OCI-LY7 (cell line): ENCODE data around the gene SNX2. TPM values are rescaled to one million over a fixed set of nuclear protein-coding genes. Genes with fewer than 3 reads are reported as not detected.

ENCODE experiments used
- BruUV-seq: library from RNA; stranded (reverse); fragments of 400-500 nt; replicated peaks from 2 replicates; lab custom pipeline; 2021; lab: Mats Ljungman, UMichigan
- CTCF ChIA-PET: fragments of 300-600 bp; sonication (Branson Sonifier 250); formaldehyde crosslinking; loops from one replicate; lab custom pipeline; 2022; ENCODE audit warnings: antibody characterized with exemption; ENCODE audit not compliant: unreplicated experiment; lab: Charles Lee
- POLR2A ChIA-PET: fragments of 300-600 bp; sonication (Branson Sonifier 250); formaldehyde crosslinking; loops from one replicate; lab custom pipeline; 2022; ENCODE audit warnings: antibody characterized with exemption; lab: Charles Lee
- DNase-seq: peaks from one replicate; pipeline ENCODE4 v3.0.0-alpha.2; 2015; ENCODE audit warnings: low spot score
- H2AFZ ChIP-seq: fragments of 200-600 bp; sonication (generic), shearing (Covaris generic); 2 replicates; pipeline ENCODE4 v1.6.1; 2014; ENCODE audit warnings: mild to moderate bottlenecking, antibody characterized with exemption, low read length, moderate library complexity
- H3K27ac ChIP-seq: fragments of 200-600 bp; sonication (generic); 2 replicates; pipeline ENCODE4 v1.5.1; 2014; ENCODE audit warnings: mixed run types, low read depth, mild to moderate bottlenecking, moderate library complexity, low read length, inconsistent platforms; ENCODE audit not compliant: poor library complexity, severe bottlenecking
- H3K36me3 ChIP-seq: fragments of 200-600 bp; sonication (generic); 2 replicates; pipeline ENCODE4 v1.6.1; 2014; ENCODE audit warnings: mild to moderate bottlenecking, antibody characterized with exemption, low read length, moderate library complexity, mixed read lengths; ENCODE audit not compliant: insufficient read depth
- H3K4me1 ChIP-seq: fragments of 200-600 bp; sonication (generic); 2 replicates; pipeline ENCODE4 v1.5.1; 2014; ENCODE audit warnings: mild to moderate bottlenecking, low read length; ENCODE audit not compliant: insufficient read depth, poor library complexity, severe bottlenecking
- H3K4me2 ChIP-seq: fragments of 200-600 bp; sonication (generic); 2 replicates; pipeline ENCODE4 v1.6.1; 2014; ENCODE audit warnings: mild to moderate bottlenecking, low read length
- H3K4me3 ChIP-seq: fragments of 200-600 bp; sonication (generic); 2 replicates; pipeline ENCODE4 v1.5.1; 2014; ENCODE audit warnings: mild to moderate bottlenecking, low read depth, low read length; ENCODE audit not compliant: poor library complexity, severe bottlenecking
- H3K79me2 ChIP-seq: fragments of 200-600 bp; sonication (generic); 2 replicates; pipeline ENCODE4 v1.6.1; 2016; ENCODE audit warnings: low read depth, mild to moderate bottlenecking, low read length, moderate library complexity, mixed read lengths; ENCODE audit not compliant: insufficient read depth
- H3K9me2 ChIP-seq: fragments of 200-600 bp; sonication (generic); 2 replicates; pipeline ENCODE4 v1.6.1; 2016; ENCODE audit warnings: mild to moderate bottlenecking, low read length, mixed read lengths; ENCODE audit not compliant: insufficient read depth
- H3K9me3 ChIP-seq: fragments of 200-600 bp; sonication (generic); 2 replicates; pipeline ENCODE4 v1.6.1; 2014; ENCODE audit warnings: mild to moderate bottlenecking, mixed run types, low read length, mixed read lengths
- H4K20me1 ChIP-seq: fragments of 200-600 bp; sonication (generic); 2 replicates; pipeline ENCODE4 v1.6.1; 2014; ENCODE audit warnings: mild to moderate bottlenecking, antibody characterized with exemption, low read length, moderate library complexity, mixed read lengths; ENCODE audit not compliant: insufficient read depth
- CTCF ChIP-seq: fragments of 200-600 bp; sonication (generic); conservative IDR thresholded peaks from 2 replicates; pipeline ENCODE4 v1.5.1; 2014; ENCODE audit warnings: mild to moderate bottlenecking, antibody characterized with exemption, low read length, moderate library complexity, mixed read lengths
- EZH2phosphoT487 ChIP-seq: fragments of 200-600 bp; sonication (generic); IDR thresholded peaks from 2 replicates; pipeline ENCODE4 v1.6.1; 2018; ENCODE audit warnings: low read depth, borderline replicate concordance, mild to moderate bottlenecking, mixed run types, antibody characterized with exemption, low read length, moderate library complexity, mixed read lengths
- intact Hi-C: fragments of 100-400 bp; cut with micrococcal nuclease; formaldehyde crosslinking; loops from one replicate; pipeline ENCODE4 v1.10.0; 2022; ENCODE audit not compliant: unreplicated experiment
- total RNA-seq, 2 experiments: library from RNA; depleted of rRNA in 1 of 2; stranded (reverse); fragments of >200 nt in 1 of 2; shearing (Covaris generic) in 1 of 2; gene quantifications; 2 replicates each; pipeline ENCODE4 v1.2.3, GENCODE V29; 2014 to 2022

SNX2 gene
- total RNA-seq, 2 experiments from 2014 or later: 47.1 to 78.3 TPM

DNA sequence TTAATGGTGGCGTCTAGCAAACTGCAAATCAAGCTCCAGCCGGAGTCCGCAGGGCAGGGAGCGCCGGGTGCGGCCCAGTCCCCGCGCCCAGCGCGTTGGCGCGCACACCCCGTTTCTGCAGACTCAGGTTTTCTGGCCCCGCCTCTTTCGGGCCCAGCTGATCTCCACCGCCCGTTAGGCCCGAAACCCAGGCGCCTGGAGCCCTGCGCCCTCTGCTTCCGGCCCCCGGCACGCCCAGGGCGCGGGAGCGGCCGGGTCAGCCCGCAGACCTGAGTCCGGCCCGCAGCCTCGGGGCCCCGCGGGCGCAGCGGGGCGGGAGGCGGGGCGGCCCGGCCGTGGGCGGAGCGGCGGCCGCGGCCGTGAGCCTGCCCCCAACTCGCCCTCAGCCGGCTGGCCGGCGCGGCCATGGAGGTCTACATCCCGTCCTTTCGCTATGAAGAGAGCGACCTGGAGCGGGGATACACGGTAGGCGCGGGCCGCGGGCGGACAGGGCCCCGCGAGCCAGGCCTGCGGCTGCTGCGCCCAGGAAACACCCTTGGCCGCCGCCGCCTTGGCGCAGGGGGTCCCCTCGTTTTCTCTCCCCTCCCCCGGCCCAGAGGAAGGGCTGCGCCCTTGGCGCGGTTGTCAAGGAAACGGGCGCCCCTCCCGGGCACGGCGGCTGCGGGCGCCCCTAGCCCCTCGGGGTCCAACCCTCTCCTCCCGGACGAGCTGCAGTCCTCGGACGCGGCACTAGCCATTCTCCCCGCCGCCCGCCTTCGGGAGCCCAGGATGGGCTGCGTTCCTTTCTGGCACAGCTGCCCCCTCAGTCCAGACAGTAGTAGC lies 70.6 kb downstream of the SNX2 start, which contains the start of gene SNX24:
Gene SNX24 (plus strand): TSS at position 385 of the 822 bp plus-strand sequence. CDS start 21 bp downstream, at position 406.
- H3K4me1 ChIP-seq: peaks cover 25% of the 10 kb centered on the region
- peak within 1 kb of the TSS; percentile 90 for H3K4me2 ChIP-seq
- intact Hi-C loops: loop anchor here (10.0 kb wide), 1 partner anchor 141 kb away; no protein-coding TSS in a partner anchor
- H3K9me3 ChIP-seq: no peaks in the 10 kb centered on the region
- H3K79me2 ChIP-seq: no peaks in the 10 kb centered on the region
- H3K9me2 ChIP-seq: no peaks in the 10 kb centered on the region
- no TSS peak for BruUV-seq
- ChIA-PET CTCF (no interaction called here), POLR2A (interaction anchor here (0.7 to 2.0 kb wide), 4 partner anchors 15 to 235 kb away, joined by 3 to 7 read pairs (median 4); no protein-coding TSS in a partner anchor)
- peak within 1 kb of the TSS; percentile 1 for H3K27ac ChIP-seq
- H3K36me3 ChIP-seq: no peaks in the 10 kb centered on the region
- H4K20me1 ChIP-seq: no peaks in the 10 kb centered on the region
- H2AFZ ChIP-seq: peak within 1 kb of the TSS; percentile 100
- no peak for TF ChIP-seq EZH2phosphoT487
- TF ChIP-seq CTCF: no peak
- DNase-seq: peak; percentile 81
- peak within 1 kb of the TSS; percentile 76 for H3K4me3 ChIP-seq

- TF ChIP-seq CTCF (no peak), EZH2phosphoT487 (no peak)
- no peaks in the 10 kb centered on the region for H3K9me2 ChIP-seq
- H3K36me3 ChIP-seq: no peaks in the 10 kb centered on the region
- BruUV-seq: no TSS peak
- peak overlapping the region; percentile 90 for H2AFZ ChIP-seq
- no peaks in the 10 kb centered on the region for H3K9me3 ChIP-seq
- no peak for DNase-seq
- H3K27ac ChIP-seq: peak overlapping the region; percentile 1
- peak overlapping the region; percentile 90 for H3K4me2 ChIP-seq
- intact Hi-C loops: loop anchor here (10.0 kb wide), 1 partner anchor 141 kb away; no protein-coding TSS in a partner anchor
- H4K20me1 ChIP-seq: no peaks in the 10 kb centered on the region
- H3K4me1 ChIP-seq: peaks cover 25% of the 10 kb centered on the region
- CTCF ChIA-PET: no interaction called here
- H3K79me2 ChIP-seq: no peaks in the 10 kb centered on the region
- POLR2A ChIA-PET: no interaction called here
- peak overlapping the region; percentile 76 for H3K4me3 ChIP-seq
Measured at GRCh38 chr5:122846051-122846550, 71.2 kb downstream of the SNX2 start.
